ENCODE data around the gene DTNB.

- TF ChIP-seq ZNF792 (tag by site-specific recombination; IDR thresholded peaks at IDR 0.05) (no peak), CTCF (tag by site-specific recombination; IDR thresholded peaks at IDR 0.05) (no peak), KLF16 (tag by site-specific recombination; IDR thresholded peaks at IDR 0.05) (no peak), ZNF623 (tag by site-specific recombination; IDR thresholded peaks at IDR 0.05) (no peak), ZNF549 (tag by site-specific recombination; IDR thresholded peaks at IDR 0.05) (no peak), ZNF280D (tag by site-specific recombination; IDR thresholded peaks at IDR 0.05) (no peak), SALL2 (tag by site-specific recombination; IDR thresholded peaks at IDR 0.05; ENCODE audit: borderline replicate concordance) (no peak), ZBTB10 (tag by site-specific recombination; IDR thresholded peaks at IDR 0.05) (no peak), ZNF629 (tag by site-specific recombination; IDR thresholded peaks at IDR 0.05) (no peak), ELK4 (IDR thresholded peaks at IDR 0.05; ENCODE audit: borderline replicate concordance, low read depth, low read length) (no peak), KLF9 (tag by site-specific recombination; IDR thresholded peaks at IDR 0.05; ENCODE audit: low read depth) (no peak), ZNF707 (tag by site-specific recombination; IDR thresholded peaks at IDR 0.05) (no peak), ZNF501 (tag by site-specific recombination; IDR thresholded peaks at IDR 0.05) (no peak), ZNF341 (tag by site-specific recombination; IDR thresholded peaks at IDR 0.05; ENCODE audit: low read depth) (no peak)
Observed at GRCh38 chr2:25572638-25573037, 100.7 kb downstream of the DTNB start.
